OCI-LY1 (cell line): ENCODE results near the gene COMMD8.
A peak's percentile ranks its signal among the peaks of the same experiment; 100 is the strongest.

Experiments used
- H2AFZ ChIP-seq: fragments of 200-600 bp; sonication (generic), shearing (Covaris generic); 2 replicates; pipeline ENCODE4 v1.6.0; 2014; ENCODE audit warnings: antibody characterized with exemption, mild to moderate bottlenecking, low read length
- H3F3A ChIP-seq: fragments of 200-600 bp; sonication (generic), shearing (Covaris generic); 2 replicates; pipeline ENCODE4 v1.6.0; 2014; ENCODE audit warnings: mild to moderate bottlenecking, antibody characterized with exemption, low read length, moderate library complexity; ENCODE audit not compliant: insufficient read depth
- H3K27ac ChIP-seq: fragments of 200-600 bp; sonication (generic); 2 replicates; pipeline ENCODE4 v1.5.1; 2014; ENCODE audit warnings: low read length, mixed run types, mild to moderate bottlenecking, low read depth; ENCODE audit not compliant: poor library complexity, severe bottlenecking
- H3K27me3 ChIP-seq: fragments of 200-600 bp; sonication (generic); 2 replicates; pipeline ENCODE4 v1.6.0; 2014; ENCODE audit warnings: antibody characterized with exemption, mild to moderate bottlenecking, low read length, moderate library complexity; ENCODE audit not compliant: insufficient read depth
- H3K36me3 ChIP-seq: fragments of 200-600 bp; sonication (generic); 2 replicates; pipeline ENCODE4 v1.6.1; 2014; ENCODE audit warnings: mild to moderate bottlenecking, antibody characterized with exemption, low read length, moderate library complexity, mixed read lengths; ENCODE audit not compliant: insufficient read depth
- H3K4me1 ChIP-seq: fragments of 200-600 bp; sonication (generic); 2 replicates; pipeline ENCODE4 v1.5.1; 2014; ENCODE audit warnings: mild to moderate bottlenecking, low read length, moderate library complexity; ENCODE audit not compliant: insufficient read depth, severe bottlenecking
- H3K4me2 ChIP-seq: fragments of 200-600 bp; sonication (generic), shearing (Covaris generic); 2 replicates; pipeline ENCODE4 v1.6.1; 2014; ENCODE audit warnings: low read length
- H3K4me3 ChIP-seq: fragments of 200-600 bp; sonication (generic); 2 replicates; pipeline ENCODE4 v1.5.1; 2014; ENCODE audit warnings: low read length, low read depth, mild to moderate bottlenecking, mixed read lengths; ENCODE audit not compliant: poor library complexity, severe bottlenecking
- H3K79me2 ChIP-seq: fragments of 200-600 bp; shearing (Covaris generic); 2 replicates; pipeline ENCODE4 v1.6.1; 2016; ENCODE audit warnings: mixed run types, low read length, mixed read lengths; ENCODE audit not compliant: insufficient read depth
- H3K9ac ChIP-seq: fragments of 200-600 bp; sonication (generic), shearing (Covaris generic); 2 replicates; pipeline ENCODE4 v1.6.1; 2014; ENCODE audit warnings: mild to moderate bottlenecking, low read length, mixed read lengths
- H3K9me2 ChIP-seq: fragments of 200-600 bp; sonication (generic), shearing (Covaris generic); 2 replicates; pipeline ENCODE4 v1.6.1; 2014; ENCODE audit warnings: low read depth, mild to moderate bottlenecking, low read length, mixed read lengths
- H3K9me3 ChIP-seq: fragments of 200-600 bp; shearing (Covaris generic); 2 replicates; pipeline ENCODE4 v1.6.1; 2014; ENCODE audit warnings: low read length, mixed read lengths
- H4K20me1 ChIP-seq: fragments of 200-600 bp; sonication (generic), shearing (Covaris generic); 2 replicates; pipeline ENCODE4 v1.6.0; 2016; ENCODE audit warnings: mild to moderate bottlenecking, low read length; ENCODE audit not compliant: insufficient read depth
- CTCF ChIP-seq: fragments of 200-600 bp; sonication (generic), shearing (Covaris generic); IDR thresholded peaks from 2 replicates; pipeline ENCODE4 v1.5.1; 2017; ENCODE audit warnings: mild to moderate bottlenecking, antibody characterized with exemption, low read length, moderate library complexity, mixed read lengths
- EZH2 ChIP-seq: fragments of 200-600 bp; sonication (generic), shearing (Covaris generic); IDR thresholded peaks from 2 replicates; pipeline ENCODE4 v1.8.0; 2017; ENCODE audit warnings: borderline replicate concordance, mixed run types, mild to moderate bottlenecking, antibody characterized with exemption, low read length, moderate library complexity, mixed read lengths

COMMD8 gene

GRCh38 chr4:47505147-47505546 is 41.6 kb upstream of the COMMD8 start:
- H3K79me2 ChIP-seq: no peaks in the 10 kb centered on the region
- no peaks in the 10 kb centered on the region for H3K9me3 ChIP-seq
- H3K4me3 ChIP-seq: no peak overlapping the region
- H3K27ac ChIP-seq: no peak overlapping the region
- no peaks in the 10 kb centered on the region for H3K27me3 ChIP-seq
- H2AFZ ChIP-seq: no peak overlapping the region
- H3F3A ChIP-seq: no peaks in the 10 kb centered on the region; the same call in 1 of the 2 replicates
- peaks cover 2% of the 10 kb centered on the region for H3K4me1 ChIP-seq
- H3K9me2 ChIP-seq: no peaks in the 10 kb centered on the region
- no peaks in the 10 kb centered on the region for H3K36me3 ChIP-seq
- H3K4me2 ChIP-seq: no peak overlapping the region
- no peaks in the 10 kb centered on the region for H4K20me1 ChIP-seq
- TF ChIP-seq CTCF: no peak
- TF ChIP-seq EZH2: no peak
- no peak overlapping the region for H3K9ac ChIP-seq

GRCh38 chr4:47500776-47501175 is 37.3 kb upstream of the COMMD8 start:
- Histone ChIP-seq H3K9me3 (no peaks in the 10 kb centered on the region), H4K20me1 (no peaks in the 10 kb centered on the region), H3K4me2 (no peak overlapping the region), H3K9ac (no peak overlapping the region), H3K4me1 (peaks cover 15% of the 10 kb centered on the region), H3K27ac (no peak overlapping the region), H3K9me2 (no peaks in the 10 kb centered on the region), H2AFZ (no peak overlapping the region), H3K27me3 (no peaks in the 10 kb centered on the region), H3F3A (no peaks in the 10 kb centered on the region; the same call in 1 of the 2 replicates), H3K36me3 (no peaks in the 10 kb centered on the region), H3K4me3 (no peak overlapping the region), H3K79me2 (no peaks in the 10 kb centered on the region)
- TF ChIP-seq CTCF (no peak), EZH2 (no peak)

GRCh38 chr4:47499700-47500099 is 36.2 kb upstream of the COMMD8 start:
- Histone ChIP-seq H3K79me2 (no peaks in the 10 kb centered on the region), H3K9me3 (no peaks in the 10 kb centered on the region), H2AFZ (0 out of 2 replicates have a peak overlapping the region, but pooled peaks have one; percentile 75), H3K27ac (peak overlapping the region; percentile 31), H3K4me3 (no peak overlapping the region), H3K9ac (no peak overlapping the region), H3F3A (no peaks in the 10 kb centered on the region; the same call in 1 of the 2 replicates), H3K4me1 (peaks cover 15% of the 10 kb centered on the region), H3K36me3 (no peaks in the 10 kb centered on the region), H3K9me2 (no peaks in the 10 kb centered on the region), H4K20me1 (no peaks in the 10 kb centered on the region), H3K27me3 (no peaks in the 10 kb centered on the region), H3K4me2 (peak overlapping the region; percentile 2)
- no peak for TF ChIP-seq CTCF
- no peak for TF ChIP-seq EZH2
